Panc1 (cell line): ENCODE data around the gene NADSYN1.

Experiments
- POLR2AphosphoS5 ChIP-seq: IDR thresholded peaks from 2 replicates; pipeline ENCODE4 v1.6.1; 2012; ENCODE audit warnings: mild to moderate bottlenecking, low read depth, low read length, moderate library complexity
- SIN3A ChIP-seq: IDR thresholded peaks from 2 replicates; pipeline ENCODE4 v1.6.1; 2012; ENCODE audit warnings: low read depth, mild to moderate bottlenecking, low read length, moderate library complexity, borderline replicate concordance; ENCODE audit not compliant: insufficient read depth
- TCF7L2 ChIP-seq: IDR thresholded peaks from 2 replicates; pipeline ENCODE4 v1.6.1; 2011; ENCODE audit warnings: mild to moderate bottlenecking, low read depth, low read length, inconsistent platforms
- TF ChIP-seq, protein P1 (sequence below): fragments of 450-650 bp; IDR thresholded peaks from 2 replicates; pipeline ENCODE4 v1.5.1; 2017; ENCODE audit warnings: mild to moderate bottlenecking
- TF ChIP-seq, protein P2 (sequence below), 2 experiments: IDR thresholded peaks; 2 replicates each; pipeline ENCODE4 v1.6.1; 2011 to 2012; ENCODE audit warnings: low read depth in 2 of 2, control low read depth in 1 of 2, low read length in 1 of 2, mild to moderate bottlenecking in 1 of 2, moderate library complexity in 1 of 2; ENCODE audit not compliant: insufficient read depth in 1 of 2

DNA sequence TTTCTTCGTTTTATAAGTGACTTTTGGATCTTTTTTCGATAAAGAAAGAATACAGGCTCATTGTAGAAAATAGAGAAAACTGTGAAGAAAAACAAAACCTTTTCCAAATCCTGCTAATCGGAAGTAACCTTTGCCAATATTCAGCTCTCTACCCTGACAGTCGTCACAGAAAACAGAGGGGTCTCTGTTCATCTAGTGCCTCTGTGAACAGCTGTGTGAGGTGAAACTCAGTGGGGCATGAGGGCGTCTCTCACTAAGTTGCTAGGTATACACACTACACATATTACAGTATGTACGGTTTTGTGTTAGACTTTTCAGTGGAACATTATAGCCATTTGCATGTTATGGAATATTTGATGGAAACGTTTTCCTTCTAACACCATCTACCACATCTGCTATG is 44.2 kb upstream of the NADSYN1 start:
- TF ChIP-seq TCF7L2 (no peak), POLR2AphosphoS5 (no peak), SIN3A (no peak)
- TF ChIP-seq, protein P1, sequence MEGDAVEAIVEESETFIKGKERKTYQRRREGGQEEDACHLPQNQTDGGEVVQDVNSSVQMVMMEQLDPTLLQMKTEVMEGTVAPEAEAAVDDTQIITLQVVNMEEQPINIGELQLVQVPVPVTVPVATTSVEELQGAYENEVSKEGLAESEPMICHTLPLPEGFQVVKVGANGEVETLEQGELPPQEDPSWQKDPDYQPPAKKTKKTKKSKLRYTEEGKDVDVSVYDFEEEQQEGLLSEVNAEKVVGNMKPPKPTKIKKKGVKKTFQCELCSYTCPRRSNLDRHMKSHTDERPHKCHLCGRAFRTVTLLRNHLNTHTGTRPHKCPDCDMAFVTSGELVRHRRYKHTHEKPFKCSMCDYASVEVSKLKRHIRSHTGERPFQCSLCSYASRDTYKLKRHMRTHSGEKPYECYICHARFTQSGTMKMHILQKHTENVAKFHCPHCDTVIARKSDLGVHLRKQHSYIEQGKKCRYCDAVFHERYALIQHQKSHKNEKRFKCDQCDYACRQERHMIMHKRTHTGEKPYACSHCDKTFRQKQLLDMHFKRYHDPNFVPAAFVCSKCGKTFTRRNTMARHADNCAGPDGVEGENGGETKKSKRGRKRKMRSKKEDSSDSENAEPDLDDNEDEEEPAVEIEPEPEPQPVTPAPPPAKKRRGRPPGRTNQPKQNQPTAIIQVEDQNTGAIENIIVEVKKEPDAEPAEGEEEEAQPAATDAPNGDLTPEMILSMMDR = no peak
- TF ChIP-seq, protein P2, sequence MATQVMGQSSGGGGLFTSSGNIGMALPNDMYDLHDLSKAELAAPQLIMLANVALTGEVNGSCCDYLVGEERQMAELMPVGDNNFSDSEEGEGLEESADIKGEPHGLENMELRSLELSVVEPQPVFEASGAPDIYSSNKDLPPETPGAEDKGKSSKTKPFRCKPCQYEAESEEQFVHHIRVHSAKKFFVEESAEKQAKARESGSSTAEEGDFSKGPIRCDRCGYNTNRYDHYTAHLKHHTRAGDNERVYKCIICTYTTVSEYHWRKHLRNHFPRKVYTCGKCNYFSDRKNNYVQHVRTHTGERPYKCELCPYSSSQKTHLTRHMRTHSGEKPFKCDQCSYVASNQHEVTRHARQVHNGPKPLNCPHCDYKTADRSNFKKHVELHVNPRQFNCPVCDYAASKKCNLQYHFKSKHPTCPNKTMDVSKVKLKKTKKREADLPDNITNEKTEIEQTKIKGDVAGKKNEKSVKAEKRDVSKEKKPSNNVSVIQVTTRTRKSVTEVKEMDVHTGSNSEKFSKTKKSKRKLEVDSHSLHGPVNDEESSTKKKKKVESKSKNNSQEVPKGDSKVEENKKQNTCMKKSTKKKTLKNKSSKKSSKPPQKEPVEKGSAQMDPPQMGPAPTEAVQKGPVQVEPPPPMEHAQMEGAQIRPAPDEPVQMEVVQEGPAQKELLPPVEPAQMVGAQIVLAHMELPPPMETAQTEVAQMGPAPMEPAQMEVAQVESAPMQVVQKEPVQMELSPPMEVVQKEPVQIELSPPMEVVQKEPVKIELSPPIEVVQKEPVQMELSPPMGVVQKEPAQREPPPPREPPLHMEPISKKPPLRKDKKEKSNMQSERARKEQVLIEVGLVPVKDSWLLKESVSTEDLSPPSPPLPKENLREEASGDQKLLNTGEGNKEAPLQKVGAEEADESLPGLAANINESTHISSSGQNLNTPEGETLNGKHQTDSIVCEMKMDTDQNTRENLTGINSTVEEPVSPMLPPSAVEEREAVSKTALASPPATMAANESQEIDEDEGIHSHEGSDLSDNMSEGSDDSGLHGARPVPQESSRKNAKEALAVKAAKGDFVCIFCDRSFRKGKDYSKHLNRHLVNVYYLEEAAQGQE (IDR thresholded peaks at IDR 0.05; ENCODE audit: insufficient read depth in 1 of 2, low read depth in 2 of 2, low read length in 1 of 2) = no peak
